KMS-11 (cell line): ENCODE results near the gene ATXN7L3B.
A peak's percentile ranks its signal among the peaks of the same experiment; 100 is the strongest.

Experiments used
- H2AFZ ChIP-seq: fragments of 200-600 bp; sonication (generic); 2 replicates; pipeline ENCODE4 v1.6.1; 2016; ENCODE audit warnings: antibody characterized with exemption, mixed run types, low read depth
- H3K27ac ChIP-seq: fragments of 200-600 bp; sonication (generic); 2 replicates; pipeline ENCODE4 v1.6.1; 2016; ENCODE audit warnings: mild to moderate bottlenecking, mixed run types
- H3K27me3 ChIP-seq: fragments of 200-600 bp; sonication (generic); 2 replicates; pipeline ENCODE4 v1.6.1; 2017; ENCODE audit warnings: mild to moderate bottlenecking, low read depth, mixed run types, moderate library complexity; ENCODE audit not compliant: insufficient read depth
- H3K36me3 ChIP-seq: fragments of 200-600 bp; sonication (generic); 2 replicates; pipeline ENCODE4 v1.6.1; 2017; ENCODE audit warnings: mild to moderate bottlenecking, mixed run types; ENCODE audit not compliant: insufficient read depth
- H3K4me1 ChIP-seq: fragments of 200-600 bp; sonication (generic); 2 replicates; pipeline ENCODE4 v1.6.1; 2016; ENCODE audit warnings: mild to moderate bottlenecking, low read depth, mixed run types; ENCODE audit not compliant: poor library complexity, severe bottlenecking
- H3K4me2 ChIP-seq: fragments of 200-600 bp; sonication (generic); 2 replicates; pipeline ENCODE4 v1.7.0; 2016; ENCODE audit warnings: mild to moderate bottlenecking, mixed run types
- H3K4me3 ChIP-seq: fragments of 200-600 bp; sonication (generic); IDR thresholded peaks from 2 replicates; pipeline ENCODE4 v1.6.1; 2017; ENCODE audit warnings: low read depth, low read length, mixed read lengths; ENCODE audit not compliant: insufficient read depth
- H3K79me2 ChIP-seq: fragments of 200-600 bp; sonication (generic); 2 replicates; pipeline ENCODE4 v1.6.1; 2016; ENCODE audit warnings: low read depth, mixed run types; ENCODE audit not compliant: insufficient read depth
- H3K9ac ChIP-seq: fragments of 200-600 bp; sonication (generic); 2 replicates; pipeline ENCODE4 v1.6.1; 2016; ENCODE audit warnings: mild to moderate bottlenecking, mixed run types
- H4K20me1 ChIP-seq: fragments of 200-600 bp; sonication (generic); 2 replicates; pipeline ENCODE4 v1.6.1; 2016; ENCODE audit warnings: mild to moderate bottlenecking, mixed run types; ENCODE audit not compliant: insufficient read depth
- CTCF ChIP-seq: fragments of 200-600 bp; sonication (generic); conservative IDR thresholded peaks from 2 replicates; pipeline ENCODE4 v1.6.1; 2017; ENCODE audit warnings: low read depth, mild to moderate bottlenecking, antibody characterized with exemption, low read length, moderate library complexity, mixed read lengths

Gene ATXN7L3B

GRCh38 chr12:74539261-74539660, 1.6 kb downstream of the ATXN7L3B start:
- Histone ChIP-seq H4K20me1 (peaks cover 24% of the 10 kb centered on the region), H3K79me2 (peaks cover 52% of the 10 kb centered on the region), H3K4me1 (peaks cover 28% of the 10 kb centered on the region), H3K36me3 (no peaks in the 10 kb centered on the region; the same call in 1 of the 2 replicates), H3K4me3 (peak overlapping the region; percentile 25), H3K27ac (peak overlapping the region; percentile 95; the same call in 1 of the 2 replicates), H3K9ac (no peak overlapping the region; the same call in 1 of the 2 replicates), H2AFZ (no peak overlapping the region), H3K4me2 (peak overlapping the region; percentile 94), H3K27me3 (no peaks in the 10 kb centered on the region)
- no peak for TF ChIP-seq CTCF

GRCh38 chr12:74539765-74540526, 2.3 kb downstream of the ATXN7L3B start:
- TF ChIP-seq CTCF, result no peak
- Histone ChIP-seq H2AFZ (no peak overlapping the region), H3K9ac (no peak overlapping the region; the same call in 1 of the 2 replicates), H3K27ac (no peak overlapping the region), H3K4me3 (no peak overlapping the region), H4K20me1 (peaks cover 24% of the 10 kb centered on the region), H3K4me1 (peaks cover 28% of the 10 kb centered on the region), H3K79me2 (peaks cover 52% of the 10 kb centered on the region), H3K27me3 (no peaks in the 10 kb centered on the region), H3K4me2 (peak overlapping the region; percentile 94), H3K36me3 (no peaks in the 10 kb centered on the region; the same call in 1 of the 2 replicates)

GRCh38 chr12:74541074-74541473, 3.4 kb downstream of the ATXN7L3B start:
- H4K20me1 ChIP-seq, result peaks cover 24% of the 10 kb centered on the region
- no peak overlapping the region for H3K4me3 ChIP-seq
- TF ChIP-seq CTCF, result no peak
- H3K4me2 ChIP-seq, result peak overlapping the region; percentile 94; the same call in 1 of the 2 replicates
- peaks cover 52% of the 10 kb centered on the region for H3K79me2 ChIP-seq
- H3K27me3 ChIP-seq, result no peaks in the 10 kb centered on the region
- H3K9ac ChIP-seq, result no peak overlapping the region
- H3K4me1 ChIP-seq, result peaks cover 28% of the 10 kb centered on the region
- H3K27ac ChIP-seq, result no peak overlapping the region
- no peaks in the 10 kb centered on the region; the same call in 1 of the 2 replicates for H3K36me3 ChIP-seq
- no peak overlapping the region for H2AFZ ChIP-seq

- Histone ChIP-seq H3K4me1 (no peaks in the 10 kb centered on the region), H3K79me2 (peaks cover 6% of the 10 kb centered on the region; the same call in 1 of the 2 replicates), H3K4me2 (no peak overlapping the region), H3K9ac (no peak overlapping the region), H3K36me3 (no peaks in the 10 kb centered on the region), H3K27ac (no peak overlapping the region), H4K20me1 (no peaks in the 10 kb centered on the region), H2AFZ (no peak overlapping the region), H3K27me3 (no peaks in the 10 kb centered on the region), H3K4me3 (no peak overlapping the region)
- TF ChIP-seq CTCF, result no peak
These were observed 9.6 kb downstream of the ATXN7L3B start for GRCh38 chr12:74547249-74547648.
